CD4-positive, alpha-beta T cell treated with Interleukin-2 at 100 ng/mL for 4 hours (primary cell): Measurements from ENCODE around the gene DYNAP.

ENCODE experiments used
- DNase-seq: peaks from one replicate; pipeline ENCODE4 v3.0.0-alpha.2; 2020; ENCODE audit warnings: low spot score

The DYNAP gene

DNA sequence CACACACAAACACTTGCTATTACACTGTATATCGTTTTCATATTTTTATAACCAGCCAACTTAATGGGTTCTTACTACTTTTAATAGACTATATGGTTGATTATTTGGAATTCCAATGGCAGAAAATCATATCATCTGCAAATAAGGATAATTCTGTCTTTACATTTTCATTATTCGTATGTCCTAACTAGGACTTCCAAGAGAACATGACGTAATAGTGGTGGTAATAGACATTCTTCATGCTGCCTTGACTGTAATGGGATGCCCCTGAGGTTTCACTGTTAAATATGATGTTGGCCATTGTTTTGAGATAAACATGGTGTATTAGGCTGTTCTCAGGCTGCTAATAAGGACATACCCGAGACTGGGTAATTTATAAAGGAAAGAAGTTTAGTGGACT, 45.2 kb downstream of the DYNAP start:
- no peak for DNase-seq

DNA sequence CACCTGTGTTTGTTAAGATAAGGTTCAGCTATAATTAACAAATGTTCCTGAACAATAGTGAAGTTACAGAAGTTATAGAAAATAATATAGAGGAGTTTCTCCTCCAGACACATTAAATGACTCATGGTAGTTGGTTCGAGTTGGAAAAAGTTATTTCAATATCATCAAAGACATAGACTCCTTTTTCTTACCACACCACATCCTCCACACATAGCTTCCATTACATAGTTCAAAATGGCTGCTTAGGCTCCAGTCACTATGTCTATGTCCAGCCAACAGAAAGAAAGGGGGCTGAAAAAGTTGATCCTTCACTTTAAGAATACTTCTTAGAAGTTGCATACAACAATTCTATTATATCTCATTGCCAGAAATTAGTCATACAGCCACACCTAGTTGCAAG, 50.7 kb downstream of the DYNAP start:
- DNase-seq = no peak

DNA sequence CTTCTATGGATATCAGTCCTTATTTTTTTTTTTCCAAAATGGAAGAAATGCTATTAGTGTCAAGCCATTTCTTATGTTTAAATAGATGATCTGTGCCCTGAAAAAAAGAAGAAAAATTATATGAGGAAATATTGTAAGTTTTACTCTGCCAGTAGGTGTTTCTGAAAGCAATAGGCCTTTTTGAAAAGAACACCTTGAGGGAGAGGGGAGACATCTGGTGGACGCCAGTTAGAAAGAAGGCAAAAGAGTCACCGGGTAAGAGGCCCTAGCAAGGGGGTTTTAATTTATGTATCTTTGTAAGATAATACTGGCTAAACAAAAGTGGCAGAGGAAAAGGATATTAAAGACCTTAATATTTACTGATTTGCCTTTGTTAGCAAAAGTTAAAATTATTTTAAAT, 56.1 kb downstream of the DYNAP start:
- no peak for DNase-seq
